Astrocyte (in vitro differentiated cells and primary cell): ENCODE data around the gene ARHGAP24.

Source experiments
- CTCF ChIP-seq: IDR thresholded peaks from 2 replicates; pipeline ENCODE4 v1.5.1; 2011; ENCODE audit warnings: low read depth, mild to moderate bottlenecking, inconsistent platforms, low read length, moderate library complexity; ENCODE audit not compliant: insufficient read depth
- EZH2 ChIP-seq: IDR thresholded peaks from 2 replicates; pipeline ENCODE4 v1.6.1; 2012; ENCODE audit warnings: mild to moderate bottlenecking, low read length, inconsistent platforms; ENCODE audit not compliant: insufficient read depth

- TF ChIP-seq CTCF (no peak), EZH2 (no peak)
These were observed 11.6 kb downstream of the ARHGAP24 start for GRCh38 chr4:85486425-85487086.
